KMS-11 (cell line): ENCODE results near the gene CASP10.

Source experiments
- H2AFZ ChIP-seq: fragments of 200-600 bp; sonication (generic); 2 replicates; pipeline ENCODE4 v1.6.1; 2016; ENCODE audit warnings: antibody characterized with exemption, mixed run types, low read depth
- H3K27ac ChIP-seq: fragments of 200-600 bp; sonication (generic); 2 replicates; pipeline ENCODE4 v1.6.1; 2016; ENCODE audit warnings: mild to moderate bottlenecking, mixed run types
- H3K27me3 ChIP-seq: fragments of 200-600 bp; sonication (generic); 2 replicates; pipeline ENCODE4 v1.6.1; 2017; ENCODE audit warnings: mild to moderate bottlenecking, low read depth, mixed run types, moderate library complexity; ENCODE audit not compliant: insufficient read depth
- H3K36me3 ChIP-seq: fragments of 200-600 bp; sonication (generic); 2 replicates; pipeline ENCODE4 v1.6.1; 2017; ENCODE audit warnings: mild to moderate bottlenecking, mixed run types; ENCODE audit not compliant: insufficient read depth
- H3K4me1 ChIP-seq: fragments of 200-600 bp; sonication (generic); 2 replicates; pipeline ENCODE4 v1.6.1; 2016; ENCODE audit warnings: mild to moderate bottlenecking, low read depth, mixed run types; ENCODE audit not compliant: poor library complexity, severe bottlenecking
- H3K4me2 ChIP-seq: fragments of 200-600 bp; sonication (generic); 2 replicates; pipeline ENCODE4 v1.7.0; 2016; ENCODE audit warnings: mild to moderate bottlenecking, mixed run types
- H3K4me3 ChIP-seq: fragments of 200-600 bp; sonication (generic); IDR thresholded peaks from 2 replicates; pipeline ENCODE4 v1.6.1; 2017; ENCODE audit warnings: low read depth, low read length, mixed read lengths; ENCODE audit not compliant: insufficient read depth
- H3K79me2 ChIP-seq: fragments of 200-600 bp; sonication (generic); 2 replicates; pipeline ENCODE4 v1.6.1; 2016; ENCODE audit warnings: low read depth, mixed run types; ENCODE audit not compliant: insufficient read depth
- H3K9ac ChIP-seq: fragments of 200-600 bp; sonication (generic); 2 replicates; pipeline ENCODE4 v1.6.1; 2016; ENCODE audit warnings: mild to moderate bottlenecking, mixed run types
- H4K20me1 ChIP-seq: fragments of 200-600 bp; sonication (generic); 2 replicates; pipeline ENCODE4 v1.6.1; 2016; ENCODE audit warnings: mild to moderate bottlenecking, mixed run types; ENCODE audit not compliant: insufficient read depth
- TF ChIP-seq, protein P1 (sequence below): fragments of 200-600 bp; sonication (generic); conservative IDR thresholded peaks from 2 replicates; pipeline ENCODE4 v1.6.1; 2017; ENCODE audit warnings: low read depth, mild to moderate bottlenecking, antibody characterized with exemption, low read length, moderate library complexity, mixed read lengths

CASP10 gene

DNA sequence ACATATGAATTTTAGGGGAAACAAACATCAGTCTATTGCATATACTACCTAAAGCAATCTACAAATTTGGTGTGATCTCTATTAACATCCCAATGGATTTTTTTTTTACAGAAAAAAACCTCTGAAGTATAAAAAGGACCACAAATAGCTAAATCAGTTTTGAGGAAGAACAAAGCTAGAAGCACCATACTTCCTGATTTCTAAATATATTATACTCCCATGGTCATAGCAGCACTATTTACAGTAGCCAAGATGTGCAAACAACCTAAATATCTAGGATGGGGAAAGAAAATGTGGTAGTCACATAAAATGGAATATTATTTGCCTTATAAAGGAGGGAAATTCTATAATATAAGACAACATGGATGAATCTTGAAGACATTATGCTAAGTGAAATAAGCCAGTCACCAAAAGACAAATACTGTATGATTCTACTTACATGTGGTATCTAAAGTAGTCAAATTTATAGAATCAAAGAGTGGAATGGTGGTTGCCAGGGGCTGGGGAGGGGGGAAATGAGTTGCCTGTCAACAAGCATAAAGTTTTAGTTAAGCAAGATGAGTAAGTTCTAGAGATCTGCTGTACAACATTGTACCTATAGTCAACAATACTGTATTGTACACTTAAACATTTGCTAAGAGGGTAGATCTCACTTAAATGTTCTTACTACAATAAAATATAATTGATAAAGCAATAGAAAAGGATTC, 59.8 kb downstream of the CASP10 start:
- H3K27ac ChIP-seq: no peak overlapping the region
- H3K36me3 ChIP-seq: no peaks in the 10 kb centered on the region; the same call in 1 of the 2 replicates
- H3K79me2 ChIP-seq: peaks cover 15% of the 10 kb centered on the region; the same call in 1 of the 2 replicates
- TF ChIP-seq, protein P1, sequence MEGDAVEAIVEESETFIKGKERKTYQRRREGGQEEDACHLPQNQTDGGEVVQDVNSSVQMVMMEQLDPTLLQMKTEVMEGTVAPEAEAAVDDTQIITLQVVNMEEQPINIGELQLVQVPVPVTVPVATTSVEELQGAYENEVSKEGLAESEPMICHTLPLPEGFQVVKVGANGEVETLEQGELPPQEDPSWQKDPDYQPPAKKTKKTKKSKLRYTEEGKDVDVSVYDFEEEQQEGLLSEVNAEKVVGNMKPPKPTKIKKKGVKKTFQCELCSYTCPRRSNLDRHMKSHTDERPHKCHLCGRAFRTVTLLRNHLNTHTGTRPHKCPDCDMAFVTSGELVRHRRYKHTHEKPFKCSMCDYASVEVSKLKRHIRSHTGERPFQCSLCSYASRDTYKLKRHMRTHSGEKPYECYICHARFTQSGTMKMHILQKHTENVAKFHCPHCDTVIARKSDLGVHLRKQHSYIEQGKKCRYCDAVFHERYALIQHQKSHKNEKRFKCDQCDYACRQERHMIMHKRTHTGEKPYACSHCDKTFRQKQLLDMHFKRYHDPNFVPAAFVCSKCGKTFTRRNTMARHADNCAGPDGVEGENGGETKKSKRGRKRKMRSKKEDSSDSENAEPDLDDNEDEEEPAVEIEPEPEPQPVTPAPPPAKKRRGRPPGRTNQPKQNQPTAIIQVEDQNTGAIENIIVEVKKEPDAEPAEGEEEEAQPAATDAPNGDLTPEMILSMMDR: no peak
- no peaks in the 10 kb centered on the region for H4K20me1 ChIP-seq
- no peak overlapping the region for H3K4me2 ChIP-seq
- peaks cover 30% of the 10 kb centered on the region for H3K4me1 ChIP-seq
- no peak overlapping the region for H3K4me3 ChIP-seq
- no peak overlapping the region for H3K9ac ChIP-seq
- H2AFZ ChIP-seq: no peak overlapping the region
- no peaks in the 10 kb centered on the region for H3K27me3 ChIP-seq

DNA sequence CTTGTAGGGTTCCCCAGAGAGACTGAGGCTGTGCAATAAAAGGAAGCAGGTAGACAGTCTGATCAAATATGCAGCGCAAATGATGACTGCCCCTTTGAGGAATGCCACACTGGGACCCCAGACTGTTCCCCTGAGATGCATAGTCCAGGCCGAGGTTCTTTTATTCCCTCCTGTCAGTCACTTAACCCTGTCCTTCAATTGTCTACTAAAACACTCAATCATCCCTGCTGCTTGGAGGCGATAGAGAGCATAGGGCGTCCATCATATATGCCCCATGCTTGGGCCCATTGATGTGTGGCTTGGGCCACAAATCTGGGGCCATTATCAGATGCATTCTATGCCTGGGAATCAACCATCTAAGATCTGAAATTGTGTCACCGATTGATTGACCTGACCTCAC, 61.9 kb downstream of the CASP10 start:
- H3K36me3 ChIP-seq: no peaks in the 10 kb centered on the region; the same call in 1 of the 2 replicates
- no peak overlapping the region for H3K27ac ChIP-seq
- H2AFZ ChIP-seq: no peak overlapping the region
- no peaks in the 10 kb centered on the region for H4K20me1 ChIP-seq
- H3K4me2 ChIP-seq: no peak overlapping the region
- peaks cover 8% of the 10 kb centered on the region for H3K79me2 ChIP-seq
- H3K4me1 ChIP-seq: peaks cover 30% of the 10 kb centered on the region
- TF ChIP-seq, protein P1: no peak
- no peak overlapping the region for H3K9ac ChIP-seq
- no peaks in the 10 kb centered on the region for H3K27me3 ChIP-seq
- H3K4me3 ChIP-seq: no peak overlapping the region

DNA sequence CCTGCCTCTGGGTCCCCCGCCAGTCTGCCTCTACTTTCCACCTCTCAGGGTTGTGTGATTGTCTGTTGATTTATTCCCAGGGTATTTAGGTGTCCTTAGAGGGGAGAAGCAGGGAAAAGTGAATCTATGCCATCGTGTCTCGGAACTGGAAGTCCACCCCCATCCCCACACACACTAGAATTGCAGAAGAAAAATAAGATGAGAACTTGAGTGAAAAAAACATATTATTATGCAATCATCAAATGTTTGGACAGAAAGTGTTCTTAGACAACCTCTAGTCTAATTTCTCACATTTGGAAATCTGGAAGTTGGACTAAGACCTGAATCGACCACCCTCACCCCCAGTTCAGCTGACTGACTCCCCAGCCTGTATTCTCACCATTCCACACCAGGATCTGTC, 63.3 kb downstream of the CASP10 start:
- Histone ChIP-seq H3K9ac (no peak overlapping the region), H3K27me3 (no peaks in the 10 kb centered on the region), H3K27ac (no peak overlapping the region), H3K4me3 (no peak overlapping the region), H2AFZ (no peak overlapping the region), H3K4me2 (no peak overlapping the region), H3K36me3 (no peaks in the 10 kb centered on the region), H4K20me1 (no peaks in the 10 kb centered on the region), H3K4me1 (peaks cover 37% of the 10 kb centered on the region), H3K79me2 (peaks cover 11% of the 10 kb centered on the region)
- TF ChIP-seq, protein P1: no peak

DNA sequence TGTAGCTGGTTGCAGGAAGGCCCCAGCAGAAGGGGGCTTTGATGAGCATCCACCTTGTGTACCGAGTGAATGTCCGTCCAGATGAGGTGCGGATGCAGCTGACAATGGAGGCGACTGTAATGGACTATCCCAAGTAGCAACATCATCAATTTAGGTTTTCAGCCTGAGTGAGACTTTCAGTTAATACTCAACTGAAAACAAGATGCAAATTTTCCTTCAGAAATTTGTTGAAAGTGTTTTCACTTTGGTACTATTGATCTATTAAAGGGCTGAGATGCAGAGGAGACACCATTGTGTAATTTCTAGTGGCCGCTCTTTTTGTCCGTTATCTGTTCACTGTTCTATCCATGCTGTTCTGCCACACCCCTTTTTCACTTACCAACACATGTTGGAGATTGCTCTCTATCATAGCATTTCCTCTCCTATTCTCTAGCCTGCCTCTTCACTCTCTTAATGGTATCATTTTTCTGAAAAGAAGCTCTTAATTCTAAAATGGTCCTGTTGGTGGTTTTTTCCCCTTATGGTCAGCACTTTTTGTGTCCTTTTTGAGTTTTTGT, 65.4 kb downstream of the CASP10 start:
- Histone ChIP-seq H3K9ac (no peak overlapping the region), H3K79me2 (peaks cover 11% of the 10 kb centered on the region), H3K27me3 (no peaks in the 10 kb centered on the region), H3K4me2 (peak overlapping the region; percentile 19), H3K4me1 (peaks cover 58% of the 10 kb centered on the region), H4K20me1 (no peaks in the 10 kb centered on the region), H3K36me3 (no peaks in the 10 kb centered on the region), H3K27ac (0 out of 2 replicates have a peak overlapping the region, but pooled peaks have one; percentile 3), H3K4me3 (no peak overlapping the region), H2AFZ (no peak overlapping the region)
- TF ChIP-seq, protein P1: no peak
